ENCODE results near the gene OSBPL6. TPM values are rescaled to one million over a fixed set of nuclear protein-coding genes. Genes with fewer than 3 reads are reported as not detected.

OSBPL6 gene
- total RNA-seq, 1 donor from 2014 or later = 14.0 TPM

DNA sequence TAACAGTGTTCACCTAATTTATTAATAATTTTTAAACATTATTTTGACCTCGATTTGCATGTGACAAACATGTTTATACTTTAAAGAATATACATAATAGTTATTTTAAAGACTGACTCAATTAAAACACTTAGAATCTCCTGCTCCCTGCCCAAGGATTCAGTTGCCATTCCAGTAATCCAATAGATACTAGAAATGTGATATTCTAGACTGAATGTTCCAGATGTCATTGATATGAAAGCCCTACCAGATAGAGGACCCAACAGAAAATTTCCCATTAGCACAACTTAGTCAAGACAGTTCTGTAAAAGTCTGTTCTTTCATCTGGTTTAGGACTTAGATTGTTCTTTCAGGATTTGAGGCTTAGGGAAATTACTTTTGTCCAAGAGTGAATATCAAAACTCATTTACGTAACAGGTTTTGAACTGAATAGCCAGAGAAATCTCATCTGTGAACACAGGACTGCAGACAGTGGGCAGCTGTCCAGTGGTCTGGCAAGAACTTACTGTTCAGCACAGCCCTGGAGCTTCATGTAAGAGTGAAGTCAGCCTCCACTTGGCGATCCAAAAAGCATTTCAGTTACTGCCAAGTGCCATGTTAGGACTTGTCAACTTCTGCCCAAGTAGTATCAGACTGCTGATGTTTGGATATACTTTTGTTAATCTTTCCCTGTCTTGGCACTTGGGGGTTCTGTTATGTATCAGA is 77.5 kb downstream of the OSBPL6 start:
- Histone ChIP-seq H3K9me3 (ENCODE audit: low read depth) (no peaks in the 10 kb centered on the region), H3K4me1 (peaks cover 8% of the 10 kb centered on the region), H2AFZ (replicated peaks) (no peak overlapping the region), H4K20me1 (ENCODE audit: low read depth) (no peaks in the 10 kb centered on the region), H3K9ac (no peak overlapping the region), H3K36me3 (no peaks in the 10 kb centered on the region), H3K79me2 (ENCODE audit: low read depth) (no peaks in the 10 kb centered on the region), H3F3A (ENCODE audit: low read depth) (peaks cover 3% of the 10 kb centered on the region), H3K27me3 (no peaks in the 10 kb centered on the region), H3K27ac (no peak overlapping the region), H3K4me3 (no peak overlapping the region), H3K4me2 (no peak overlapping the region)
- no peaks in the 10 kb centered on the region for H3K9me3 Mint-ChIP-seq
- DNase-seq (ENCODE audit: low spot score) = no peak
- H3K4me1 Mint-ChIP-seq = peaks cover 2% of the 10 kb centered on the region
- no peak for TF ChIP-seq EZH2phosphoT487 (IDR thresholded peaks at IDR 0.05)
- TF ChIP-seq, protein P1, sequence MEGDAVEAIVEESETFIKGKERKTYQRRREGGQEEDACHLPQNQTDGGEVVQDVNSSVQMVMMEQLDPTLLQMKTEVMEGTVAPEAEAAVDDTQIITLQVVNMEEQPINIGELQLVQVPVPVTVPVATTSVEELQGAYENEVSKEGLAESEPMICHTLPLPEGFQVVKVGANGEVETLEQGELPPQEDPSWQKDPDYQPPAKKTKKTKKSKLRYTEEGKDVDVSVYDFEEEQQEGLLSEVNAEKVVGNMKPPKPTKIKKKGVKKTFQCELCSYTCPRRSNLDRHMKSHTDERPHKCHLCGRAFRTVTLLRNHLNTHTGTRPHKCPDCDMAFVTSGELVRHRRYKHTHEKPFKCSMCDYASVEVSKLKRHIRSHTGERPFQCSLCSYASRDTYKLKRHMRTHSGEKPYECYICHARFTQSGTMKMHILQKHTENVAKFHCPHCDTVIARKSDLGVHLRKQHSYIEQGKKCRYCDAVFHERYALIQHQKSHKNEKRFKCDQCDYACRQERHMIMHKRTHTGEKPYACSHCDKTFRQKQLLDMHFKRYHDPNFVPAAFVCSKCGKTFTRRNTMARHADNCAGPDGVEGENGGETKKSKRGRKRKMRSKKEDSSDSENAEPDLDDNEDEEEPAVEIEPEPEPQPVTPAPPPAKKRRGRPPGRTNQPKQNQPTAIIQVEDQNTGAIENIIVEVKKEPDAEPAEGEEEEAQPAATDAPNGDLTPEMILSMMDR (IDR thresholded peaks at IDR 0.05) = no peak
- H3K27ac Mint-ChIP-seq = no peak overlapping the region
- H3K36me3 Mint-ChIP-seq = no peaks in the 10 kb centered on the region
- H3K4me3 Mint-ChIP-seq = no peak overlapping the region
- no peaks in the 10 kb centered on the region for H3K27me3 Mint-ChIP-seq (ENCODE audit: insufficient read depth, low read depth)

DNA sequence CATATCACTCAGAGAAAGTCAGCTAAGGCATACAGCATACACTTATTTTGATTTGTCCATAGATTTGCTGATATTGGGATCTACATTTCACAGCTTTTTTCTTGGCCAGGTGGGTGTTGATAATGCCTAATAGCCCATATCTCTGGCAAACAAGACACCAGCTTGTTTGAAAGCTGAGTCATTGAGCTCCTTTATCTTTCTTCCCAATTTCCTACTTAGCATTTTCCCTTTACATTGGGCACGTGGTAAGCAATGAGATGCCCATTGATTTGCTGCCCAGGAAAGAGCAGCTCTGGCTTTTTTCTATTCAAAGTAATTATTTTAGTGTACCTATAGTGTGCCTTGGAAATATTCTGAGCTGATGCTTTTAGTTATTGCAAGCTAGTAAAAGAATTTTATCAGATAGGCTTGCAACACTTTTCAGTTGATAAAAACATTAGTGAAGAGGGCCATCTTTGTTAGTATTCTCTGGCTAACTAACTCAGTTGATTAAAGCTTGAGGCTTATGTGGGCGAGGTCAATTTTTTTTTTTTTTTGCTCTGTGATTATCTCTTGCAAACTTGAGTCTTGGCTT is 79.6 kb downstream of the OSBPL6 start:
- Histone ChIP-seq H3K9ac (no peak overlapping the region), H3K9me3 (ENCODE audit: low read depth) (no peaks in the 10 kb centered on the region), H3K79me2 (ENCODE audit: low read depth) (no peaks in the 10 kb centered on the region), H2AFZ (replicated peaks) (no peak overlapping the region), H3K27me3 (no peaks in the 10 kb centered on the region), H3K36me3 (no peaks in the 10 kb centered on the region), H3K4me1 (peaks cover 21% of the 10 kb centered on the region), H4K20me1 (ENCODE audit: low read depth) (no peaks in the 10 kb centered on the region), H3F3A (ENCODE audit: low read depth) (peaks cover 14% of the 10 kb centered on the region), H3K4me2 (no peak overlapping the region), H3K4me3 (no peak overlapping the region), H3K27ac (no peak overlapping the region)
- no peaks in the 10 kb centered on the region for H3K36me3 Mint-ChIP-seq
- no peaks in the 10 kb centered on the region for H3K27me3 Mint-ChIP-seq (ENCODE audit: insufficient read depth, low read depth)
- no peak overlapping the region for H3K27ac Mint-ChIP-seq
- peaks cover 21% of the 10 kb centered on the region for H3K4me1 Mint-ChIP-seq
- H3K9me3 Mint-ChIP-seq = no peaks in the 10 kb centered on the region
- TF ChIP-seq EZH2 (IDR thresholded peaks at IDR 0.05) (no peak), EZH2phosphoT487 (IDR thresholded peaks at IDR 0.05) (no peak)
- TF ChIP-seq, protein P1 (IDR thresholded peaks at IDR 0.05) = no peak
- DNase-seq (ENCODE audit: low spot score) = no peak
- no peak overlapping the region for H3K4me3 Mint-ChIP-seq

DNA sequence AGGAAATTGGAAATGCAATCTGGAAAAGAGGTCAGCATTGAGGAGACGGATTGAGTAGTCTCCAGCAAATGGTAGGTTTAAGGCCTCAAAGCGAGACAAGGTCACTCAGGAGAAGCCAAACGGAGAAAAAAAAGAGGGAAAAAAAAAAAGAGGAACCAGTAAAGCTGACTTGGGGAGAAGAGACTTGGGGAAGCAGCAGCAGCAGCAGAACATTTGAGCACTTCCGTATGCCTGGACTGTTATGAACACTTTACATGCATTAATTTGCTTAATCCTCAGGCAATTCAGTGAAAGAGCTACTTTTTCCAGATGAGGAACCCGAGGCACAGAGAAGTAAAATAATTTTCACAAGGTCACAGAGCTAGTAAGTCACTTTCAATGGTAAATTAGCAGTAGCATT is 81.3 kb downstream of the OSBPL6 start:
- no peak overlapping the region for H3K9ac ChIP-seq
- H3K9me3 Mint-ChIP-seq = no peaks in the 10 kb centered on the region
- no peak overlapping the region for H2AFZ ChIP-seq (replicated peaks)
- H3K27me3 ChIP-seq = no peaks in the 10 kb centered on the region
- peaks cover 29% of the 10 kb centered on the region for H3K4me1 Mint-ChIP-seq
- no peak overlapping the region for H3K4me3 ChIP-seq
- no peaks in the 10 kb centered on the region for H3K27me3 Mint-ChIP-seq (ENCODE audit: insufficient read depth, low read depth)
- no peak overlapping the region for H3K4me2 ChIP-seq
- H3K4me3 Mint-ChIP-seq = no peak overlapping the region
- H3F3A ChIP-seq (ENCODE audit: low read depth) = peaks cover 19% of the 10 kb centered on the region
- H3K36me3 ChIP-seq = no peaks in the 10 kb centered on the region
- no peak overlapping the region for H3K27ac ChIP-seq
- no peaks in the 10 kb centered on the region for H3K36me3 Mint-ChIP-seq
- H3K9me3 ChIP-seq (ENCODE audit: low read depth) = no peaks in the 10 kb centered on the region
- H3K79me2 ChIP-seq (ENCODE audit: low read depth) = no peaks in the 10 kb centered on the region
- no peak for DNase-seq (ENCODE audit: low spot score)
- TF ChIP-seq, protein P1 (IDR thresholded peaks at IDR 0.05) = no peak
- H3K4me1 ChIP-seq = peaks cover 31% of the 10 kb centered on the region
- no peaks in the 10 kb centered on the region for H4K20me1 ChIP-seq (ENCODE audit: low read depth)
- H3K27ac Mint-ChIP-seq = no peak overlapping the region

Data from neural progenitor cell (in vitro differentiated cells).